Gastrocnemius medialis (tissue), 4 donors: ENCODE data around the gene ADTRP. TPM values are rescaled to one million over a fixed set of nuclear protein-coding genes. Genes with fewer than 3 reads are reported as not detected.

ENCODE experiments used
- ATAC-seq, 2 donors: fragments of 150-250 bp; one replicate each; pipeline ENCODE4 v1.9.1; 2016
- DNase-seq, 2 donors: peaks; one replicate each; pipeline ENCODE4 v3.0.0-alpha.2; 2019
- H3K27ac ChIP-seq, 4 donors: fragments of 200-600 bp; sonication (generic); 1 replicate in 1 of 4; 2 replicates in 3 of 4; pipeline ENCODE4 v1.5.1; 2016 to 2018; ENCODE audit warnings: mild to moderate bottlenecking in 2 of 4, moderate library complexity in 1 of 4
- H3K27me3 ChIP-seq, 3 donors: fragments of 200-600 bp; sonication (generic) in 2 of 3; 1 replicate in 1 of 3; 2 replicates in 2 of 3; pipeline versions ENCODE4 v1.5.1 to v1.6.0; 2016 to 2019; ENCODE audit warnings: mild to moderate bottlenecking in 1 of 3, moderate library complexity in 1 of 3
- H3K36me3 ChIP-seq, 2 donors: fragments of 200-600 bp; sonication (generic) in 1 of 2; one replicate each; pipeline ENCODE4 v1.5.1; 2017 to 2018
- H3K4me1 ChIP-seq, 2 donors: fragments of 200-600 bp; sonication (generic) in 1 of 2; one replicate each; pipeline ENCODE4 v1.5.1; 2016 to 2017; ENCODE audit warnings: mild to moderate bottlenecking in 2 of 2
- H3K4me3 ChIP-seq, 4 donors: fragments of 200-600 bp; sonication (generic) in 3 of 4; 1 replicate in 1 of 4; 2 replicates in 3 of 4; pipeline ENCODE4 v1.5.1; 2016 to 2019; ENCODE audit warnings: mild to moderate bottlenecking in 2 of 4
- H3K9me3 ChIP-seq, 3 donors: fragments of 200-600 bp; sonication (generic) in 2 of 3; 1 replicate in 1 of 3; 2 replicates in 2 of 3; pipeline ENCODE4 v1.5.1; 2016 to 2019
- CTCF ChIP-seq, 5 experiments: fragments of 450-650 bp in 3 of 5; fragments of 200-600 bp in 2 of 5; sonication (generic) in 2 of 5; IDR thresholded peaks in 4 of 5; conservative IDR thresholded peaks in 1 of 5; 1 replicate in 4 of 5; 2 replicates in 1 of 5; pipeline ENCODE4 v1.5.1; 2016 to 2019; ENCODE audit warnings: antibody characterized with exemption in 5 of 5, mild to moderate bottlenecking in 3 of 5, moderate library complexity in 3 of 5
- POLR2A ChIP-seq, 2 donors: fragments of 450-650 bp; IDR thresholded peaks; one replicate each; pipeline ENCODE4 v1.6.1; 2017; ENCODE audit warnings: antibody characterized with exemption in 2 of 2, mild to moderate bottlenecking in 2 of 2, moderate library complexity in 2 of 2
- in situ Hi-C, 4 donors: fragments of 200-750 bp; cut with MboI; loops; one replicate each; pipeline versions ENCODE4 v1.15.0 to v1.8.0; 2017; ENCODE audit warnings: low sequenced_read_pairs in 4 of 4
- intact Hi-C: fragments of 100-400 bp; cut with DNase I; formaldehyde crosslinking; loops from one replicate; pipeline ENCODE4 v1.15.1; 2023; ENCODE audit warnings: low total_unique reads
- total RNA-seq, 4 donors: library from RNA; depleted of rRNA; stranded (reverse); fragments of >200 nt; gene quantifications; one replicate each; pipeline versions ENCODE4 v1.1.0 to v1.2.3, GENCODE V29; 2016

The ADTRP gene
- total RNA-seq, 4 donors from 2014 or later: 0.31 to 0.73 TPM; not detected in 2

GRCh38 chr6:11665604-11666326 is 112.8 kb downstream of the ADTRP start:
- H3K27ac ChIP-seq: no peak overlapping the region
- no peak overlapping the region for H3K4me3 ChIP-seq
- H3K36me3 ChIP-seq: no peaks in the 10 kb centered on the region
- in situ Hi-C loops: loop anchor here (10.0 to 25.0 kb wide), 6 partner anchors 579 to 1247 kb away; no protein-coding TSS in a partner anchor
- H3K9me3 ChIP-seq: no peaks in the 10 kb centered on the region
- TF ChIP-seq POLR2A (IDR thresholded peaks at IDR 0.05) (no peak), CTCF (IDR thresholded peaks at IDR 0.05 in 4 of 5, conservative IDR thresholded peaks at IDR 0.05 in 1 of 5) (no peak)
- no peaks in the 10 kb centered on the region for H3K4me1 ChIP-seq
- no peaks in the 10 kb centered on the region for H3K27me3 ChIP-seq
- DNase-seq (no peak), ATAC-seq (no peak)
- intact Hi-C loops: no loop called here

Other genes with a start within 250 kb of the ADTRP start
- gene TMEM170B, start 241.1 kb downstream of the ADTRP start, total RNA-seq: 10 to 100 TPM in 3 of 4 donors, 1 to 10 TPM in 1; 5.5 to 22.0 (median 12.3) TPM
- 10 to 100 TPM in 2 of 4 donors, 1 to 10 TPM in 2; 8.3 to 13.5 (median 10.5) TPM for gene HIVEP1, start 233.5 kb upstream of the ADTRP start, total RNA-seq